Testis (tissue), 2 donors: ENCODE results near the gene CCSER2.

Experiments
- POLR2A ChIP-seq: fragments of 450-650 bp; IDR thresholded peaks from one replicate; pipeline ENCODE4 v1.6.1; 2017; ENCODE audit warnings: antibody characterized with exemption, mild to moderate bottlenecking, moderate library complexity
- TF ChIP-seq, protein P1 (sequence below), 3 experiments: fragments of 450-650 bp in 2 of 3; fragments of 200-600 bp in 1 of 3; sonication (generic) in 1 of 3; IDR thresholded peaks; one replicate each; pipeline ENCODE4 v1.5.1; 2016 to 2019; ENCODE audit warnings: antibody characterized with exemption in 3 of 3, mild to moderate bottlenecking in 2 of 3, moderate library complexity in 1 of 3

DNA sequence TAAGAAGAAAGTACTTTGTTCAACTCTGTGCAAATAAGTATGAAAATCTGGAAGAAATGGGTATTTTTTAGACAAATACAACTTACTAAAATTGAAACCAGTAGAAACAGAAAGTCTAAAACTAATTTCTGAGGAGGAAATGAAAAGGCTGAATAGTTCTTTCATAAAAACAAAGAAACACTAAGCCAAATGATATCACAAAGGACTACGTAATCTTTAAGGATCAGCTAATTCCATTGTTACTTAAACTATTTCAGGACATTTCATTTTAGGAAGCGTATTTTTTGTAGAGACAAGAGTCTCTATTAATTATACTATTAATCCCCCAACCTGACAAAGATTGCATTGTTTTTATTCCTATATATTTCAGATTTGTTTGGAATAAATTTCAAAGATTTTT, 11.2 kb upstream of the CCSER2 start:
- TF ChIP-seq, protein P1, sequence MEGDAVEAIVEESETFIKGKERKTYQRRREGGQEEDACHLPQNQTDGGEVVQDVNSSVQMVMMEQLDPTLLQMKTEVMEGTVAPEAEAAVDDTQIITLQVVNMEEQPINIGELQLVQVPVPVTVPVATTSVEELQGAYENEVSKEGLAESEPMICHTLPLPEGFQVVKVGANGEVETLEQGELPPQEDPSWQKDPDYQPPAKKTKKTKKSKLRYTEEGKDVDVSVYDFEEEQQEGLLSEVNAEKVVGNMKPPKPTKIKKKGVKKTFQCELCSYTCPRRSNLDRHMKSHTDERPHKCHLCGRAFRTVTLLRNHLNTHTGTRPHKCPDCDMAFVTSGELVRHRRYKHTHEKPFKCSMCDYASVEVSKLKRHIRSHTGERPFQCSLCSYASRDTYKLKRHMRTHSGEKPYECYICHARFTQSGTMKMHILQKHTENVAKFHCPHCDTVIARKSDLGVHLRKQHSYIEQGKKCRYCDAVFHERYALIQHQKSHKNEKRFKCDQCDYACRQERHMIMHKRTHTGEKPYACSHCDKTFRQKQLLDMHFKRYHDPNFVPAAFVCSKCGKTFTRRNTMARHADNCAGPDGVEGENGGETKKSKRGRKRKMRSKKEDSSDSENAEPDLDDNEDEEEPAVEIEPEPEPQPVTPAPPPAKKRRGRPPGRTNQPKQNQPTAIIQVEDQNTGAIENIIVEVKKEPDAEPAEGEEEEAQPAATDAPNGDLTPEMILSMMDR (IDR thresholded peaks at IDR 0.05) = no peak
- TF ChIP-seq POLR2A = no peak
